WERI-Rb-1 (cell line): ENCODE results near the gene FBXW7.
"Not testable (repeated sequence)": the region's sequence is repeated elsewhere in the genome, so short reads cannot be mapped to it uniquely, and the experiment has no call there.

Experiments used
- DNase-seq: peaks from one replicate; pipeline ENCODE4 v3.0.0-alpha.2; 2020
- H3K27ac ChIP-seq: fragments of 250-450 bp; sonication (Bioruptor Pico); 2 replicates; pipeline ENCODE4 v1.5.1; 2020; ENCODE audit warnings: mild to moderate bottlenecking, moderate library complexity
- H3K27me3 ChIP-seq: fragments of 250-450 bp; sonication (Bioruptor Pico); 2 replicates; pipeline ENCODE4 v1.5.1; 2021; ENCODE audit warnings: mild to moderate bottlenecking, low read depth, moderate library complexity; ENCODE audit not compliant: insufficient read depth, severe bottlenecking
- H3K36me3 ChIP-seq: fragments of 250-450 bp; sonication (Bioruptor Pico); 2 replicates; pipeline ENCODE4 v1.5.1; 2020; ENCODE audit warnings: mild to moderate bottlenecking, moderate library complexity
- H3K4me3 ChIP-seq: 2 replicates; pipeline ENCODE4 v1.5.1; 2011; ENCODE audit warnings: low read depth, mild to moderate bottlenecking, control low read depth, low read length
- H3K9me3 ChIP-seq: fragments of 250-450 bp; sonication (Bioruptor Pico); 2 replicates; pipeline ENCODE4 v1.5.1; 2021; ENCODE audit warnings: mild to moderate bottlenecking, moderate library complexity; ENCODE audit not compliant: severe bottlenecking
- TF ChIP-seq, protein P1 (sequence below): IDR thresholded peaks from 2 replicates; pipeline ENCODE4 v1.5.1; 2011; ENCODE audit warnings: low read depth, mild to moderate bottlenecking, control low read depth, inconsistent platforms, low read length

FBXW7 gene

DNA sequence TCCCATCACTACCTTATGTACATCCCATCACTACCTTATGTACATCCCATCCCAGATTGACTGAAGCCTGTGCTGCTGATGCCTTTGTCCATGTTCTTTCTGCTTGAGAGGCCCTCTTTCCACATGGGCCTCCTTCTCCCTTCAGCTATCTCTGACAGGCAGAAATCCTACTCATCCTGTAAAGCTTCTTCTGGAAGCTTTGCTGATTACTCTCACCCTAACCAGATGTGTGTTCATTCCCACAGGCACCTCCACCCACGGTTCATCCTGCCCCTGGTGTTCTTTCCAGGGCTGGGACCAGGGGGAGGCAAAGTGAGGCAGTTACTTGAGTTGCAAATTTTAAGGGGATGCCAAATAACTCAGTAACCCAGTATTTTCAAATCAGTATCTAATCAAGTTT, 22.5 kb upstream of the FBXW7 start:
- no peak overlapping the region for H3K4me3 ChIP-seq
- H3K27me3 ChIP-seq, result no peaks in the 10 kb centered on the region
- H3K27ac ChIP-seq, result no peak overlapping the region
- no peak for DNase-seq
- H3K36me3 ChIP-seq, result no peaks in the 10 kb centered on the region
- TF ChIP-seq, protein P1, sequence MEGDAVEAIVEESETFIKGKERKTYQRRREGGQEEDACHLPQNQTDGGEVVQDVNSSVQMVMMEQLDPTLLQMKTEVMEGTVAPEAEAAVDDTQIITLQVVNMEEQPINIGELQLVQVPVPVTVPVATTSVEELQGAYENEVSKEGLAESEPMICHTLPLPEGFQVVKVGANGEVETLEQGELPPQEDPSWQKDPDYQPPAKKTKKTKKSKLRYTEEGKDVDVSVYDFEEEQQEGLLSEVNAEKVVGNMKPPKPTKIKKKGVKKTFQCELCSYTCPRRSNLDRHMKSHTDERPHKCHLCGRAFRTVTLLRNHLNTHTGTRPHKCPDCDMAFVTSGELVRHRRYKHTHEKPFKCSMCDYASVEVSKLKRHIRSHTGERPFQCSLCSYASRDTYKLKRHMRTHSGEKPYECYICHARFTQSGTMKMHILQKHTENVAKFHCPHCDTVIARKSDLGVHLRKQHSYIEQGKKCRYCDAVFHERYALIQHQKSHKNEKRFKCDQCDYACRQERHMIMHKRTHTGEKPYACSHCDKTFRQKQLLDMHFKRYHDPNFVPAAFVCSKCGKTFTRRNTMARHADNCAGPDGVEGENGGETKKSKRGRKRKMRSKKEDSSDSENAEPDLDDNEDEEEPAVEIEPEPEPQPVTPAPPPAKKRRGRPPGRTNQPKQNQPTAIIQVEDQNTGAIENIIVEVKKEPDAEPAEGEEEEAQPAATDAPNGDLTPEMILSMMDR, result no peak
- H3K9me3 ChIP-seq, result no peaks in the 10 kb centered on the region

DNA sequence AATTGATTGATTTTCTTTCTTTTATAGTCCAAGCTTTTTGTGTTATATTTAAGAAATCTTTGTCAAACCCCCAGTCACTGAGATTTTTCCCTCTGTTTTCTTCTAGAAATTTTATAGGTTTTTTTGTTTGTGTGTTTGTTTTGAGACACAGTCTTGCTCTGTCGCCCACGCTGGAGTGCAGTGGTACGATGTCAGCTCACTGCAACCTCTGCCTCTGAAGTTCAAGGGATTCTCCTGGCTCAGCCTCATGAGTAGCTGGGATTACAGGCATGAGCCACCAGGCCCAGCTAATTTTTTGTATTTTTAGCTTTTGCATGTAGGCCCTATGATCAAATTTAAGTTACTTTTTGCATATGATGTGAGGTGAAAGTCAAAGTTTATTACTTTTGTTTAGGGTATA, 20.9 kb upstream of the FBXW7 start:
- TF ChIP-seq, protein P1, result no peak
- Histone ChIP-seq H3K27me3 (no peaks in the 10 kb centered on the region), H3K27ac (no peak overlapping the region), H3K36me3 (no peaks in the 10 kb centered on the region), H3K9me3 (no peaks in the 10 kb centered on the region), H3K4me3 (no peak overlapping the region)
- no peak for DNase-seq

DNA sequence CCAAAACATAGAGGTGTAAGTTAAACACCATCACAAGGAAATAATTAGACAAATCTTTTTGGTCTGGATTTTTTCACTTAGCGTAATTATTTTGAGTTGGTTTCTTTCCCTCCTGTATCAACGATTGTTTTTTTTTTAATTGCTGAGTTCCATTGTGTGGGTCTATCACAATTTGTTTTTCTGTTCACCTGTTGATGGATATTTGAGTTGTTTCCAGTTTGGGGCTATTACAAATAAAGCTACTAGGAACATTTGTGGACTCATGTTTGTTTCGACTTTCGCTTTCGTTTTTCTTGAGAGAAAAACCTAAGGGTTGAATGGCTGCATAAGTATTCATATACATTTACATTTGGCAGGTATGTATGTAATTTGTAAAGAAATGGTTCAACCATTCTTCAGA, 20.4 kb upstream of the FBXW7 start:
- no peak overlapping the region for H3K27ac ChIP-seq
- TF ChIP-seq, protein P1, result no peak
- H3K4me3 ChIP-seq, result no peak overlapping the region
- H3K9me3 ChIP-seq, result no peaks in the 10 kb centered on the region
- DNase-seq, result no peak
- H3K36me3 ChIP-seq, result no peaks in the 10 kb centered on the region
- H3K27me3 ChIP-seq, result no peaks in the 10 kb centered on the region

DNA sequence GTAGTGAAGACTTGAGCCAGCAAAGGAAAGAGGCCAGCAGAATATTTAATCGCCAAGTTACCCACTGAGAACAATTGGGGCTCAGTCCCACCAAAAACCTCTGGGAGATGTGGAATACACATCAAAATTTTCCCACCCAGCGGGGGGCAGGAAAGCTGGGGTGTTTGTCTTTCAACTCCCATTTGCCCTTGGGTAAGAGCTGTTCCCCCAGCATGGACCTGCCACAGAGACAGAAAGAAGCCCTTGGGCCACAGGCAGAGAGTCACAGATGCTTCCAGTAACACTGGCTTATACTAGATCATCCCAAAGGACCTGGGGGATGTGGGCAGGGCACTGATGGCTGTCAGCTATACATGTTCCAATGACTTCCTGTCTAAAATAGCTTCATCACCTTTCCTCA, 18.9 kb upstream of the FBXW7 start:
- no peak for DNase-seq
- H3K36me3 ChIP-seq, result no peaks in the 10 kb centered on the region
- TF ChIP-seq, protein P1, result no peak

DNA sequence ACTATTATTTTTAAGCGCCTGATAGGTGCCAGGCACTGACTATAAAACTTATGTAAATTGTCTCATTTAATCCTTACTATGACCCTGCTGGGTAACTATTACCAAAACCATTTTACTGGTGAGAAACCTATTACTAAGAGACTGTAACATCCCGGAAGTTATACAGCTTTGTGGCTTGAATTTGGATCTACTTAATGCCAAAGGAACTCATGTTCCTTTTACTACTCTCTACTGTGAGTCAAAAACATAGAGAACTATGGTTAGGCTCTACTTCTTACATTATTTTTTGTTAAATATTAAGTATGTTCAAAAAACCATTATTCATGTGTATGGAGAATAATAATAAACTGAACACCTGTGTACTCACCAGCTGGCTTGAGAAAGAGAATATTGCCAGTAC, 14.8 kb upstream of the FBXW7 start:
- not testable (repeated sequence) for H3K27ac ChIP-seq, H3K4me3 ChIP-seq, DNase-seq, H3K9me3 ChIP-seq, H3K36me3 ChIP-seq, H3K27me3 ChIP-seq

More for the DNA sequence above, 18.9 kb upstream of the FBXW7 start:
- H3K4me3 ChIP-seq, result no peak overlapping the region
- H3K27ac ChIP-seq, result no peak overlapping the region
- H3K27me3 ChIP-seq, result no peaks in the 10 kb centered on the region
- H3K9me3 ChIP-seq, result no peaks in the 10 kb centered on the region

DNA sequence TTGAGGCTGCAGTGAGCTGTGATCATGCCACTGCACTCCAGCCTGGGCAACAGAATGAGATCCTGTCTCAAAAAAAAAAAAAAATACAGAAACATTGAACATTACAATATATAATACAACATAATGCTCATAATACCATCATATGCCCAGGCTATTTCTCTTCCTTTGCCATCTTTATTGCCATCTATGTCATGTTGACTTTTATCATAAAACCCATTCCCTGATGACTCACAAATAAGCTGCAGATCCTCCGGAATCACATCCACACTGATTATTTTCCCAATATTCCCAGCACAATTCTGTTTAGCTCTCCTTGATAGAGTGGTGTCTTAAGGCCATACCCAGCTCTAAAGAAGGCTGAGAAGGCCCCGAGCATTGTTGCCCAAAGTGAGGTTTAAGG, 9.2 kb upstream of the FBXW7 start:
- H3K27me3 ChIP-seq, result no peaks in the 10 kb centered on the region
- TF ChIP-seq, protein P1, result no peak
- H3K4me3 ChIP-seq, result no peak overlapping the region
- H3K27ac ChIP-seq, result no peak overlapping the region
- H3K36me3 ChIP-seq, result peaks cover 2% of the 10 kb centered on the region
- H3K9me3 ChIP-seq, result no peaks in the 10 kb centered on the region
- DNase-seq, result no peak

DNA sequence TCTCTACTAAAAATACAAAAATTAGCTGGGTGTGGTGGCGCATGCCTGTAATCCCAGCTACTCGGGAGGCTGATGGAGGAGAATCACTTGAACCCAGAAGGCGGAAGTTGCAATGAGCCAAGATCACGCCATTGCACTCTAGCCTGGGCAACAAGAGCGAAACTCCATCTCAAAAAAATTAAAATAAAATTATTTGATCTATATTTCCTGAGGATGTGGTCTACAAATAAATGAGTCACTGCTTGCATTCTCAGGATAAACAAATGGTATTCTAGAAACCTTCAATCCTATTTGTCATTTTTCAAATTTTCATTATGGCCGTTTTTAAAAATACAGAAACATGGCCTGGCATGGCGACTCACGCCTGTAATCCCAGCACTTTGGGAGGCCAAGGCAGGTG, 8.6 kb upstream of the FBXW7 start:
- DNase-seq, H3K9me3 ChIP-seq, H3K4me3 ChIP-seq, H3K27ac ChIP-seq, H3K27me3 ChIP-seq, H3K36me3 ChIP-seq: not testable (repeated sequence)
